ENCODE data around the gene OGN. TPM values are rescaled to one million over a fixed set of nuclear protein-coding genes. Genes with fewer than 3 reads are reported as not detected.

OGN gene
- total RNA-seq, 1 experiment from 2014 or later, result not detected

DNA sequence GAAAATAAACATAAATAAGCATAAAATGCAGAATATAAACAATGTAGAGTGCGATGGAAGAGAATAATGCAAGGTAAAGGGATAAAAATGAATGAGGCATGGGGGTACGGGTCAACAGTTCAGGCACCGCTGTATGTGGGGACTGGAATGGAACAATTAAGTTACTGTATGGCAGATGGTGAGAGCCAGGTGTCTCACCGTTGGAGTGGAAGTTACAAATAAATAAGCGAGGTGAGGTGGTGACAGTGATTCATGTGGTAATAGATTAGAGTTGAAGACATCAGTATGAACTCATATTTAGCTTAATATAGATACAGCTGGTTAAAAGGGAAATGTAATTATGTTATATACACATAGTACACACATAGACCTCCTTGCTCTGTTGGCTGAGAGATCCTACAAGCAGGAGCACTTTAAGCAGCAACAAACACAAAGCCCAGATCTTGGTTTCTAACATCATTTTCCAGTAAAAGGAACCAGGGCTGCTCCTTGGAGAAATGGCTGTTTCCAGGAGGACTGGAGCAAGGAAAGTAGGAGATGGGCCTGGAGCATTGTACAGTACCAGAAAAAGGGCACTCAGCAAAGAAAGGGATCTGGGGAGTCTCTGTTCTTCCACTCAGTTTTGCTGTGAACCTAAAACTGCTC is 22.2 kb upstream of the OGN start:
- Histone ChIP-seq H3K27me3 (ENCODE audit: insufficient read depth, low read length) (no peaks in the 10 kb centered on the region), H3K79me1 (ENCODE audit: insufficient read depth, low read depth, low read length, poor library complexity, severe bottlenecking) (no peaks in the 10 kb centered on the region), H2BK12ac (ENCODE audit: insufficient read length, low read depth, low read length) (no peak overlapping the region), H2AFZ (ENCODE audit: low read length) (no peak overlapping the region), H3K27ac (ENCODE audit: insufficient read length, low read depth, low read length) (no peak overlapping the region), H2BK15ac (ENCODE audit: low read depth, low read length) (no peak overlapping the region), H3K56ac (ENCODE audit: insufficient read length, low read depth, low read length) (no peak overlapping the region), H4K20me1 (ENCODE audit: control insufficient read depth, insufficient read depth, insufficient read length) (no peaks in the 10 kb centered on the region), H2BK5ac (ENCODE audit: insufficient read length, low read length) (no peak overlapping the region), H4K91ac (ENCODE audit: insufficient read length, low read depth, low read length) (no peak overlapping the region), H4K5ac (ENCODE audit: insufficient read length, low read depth, low read length) (no peak overlapping the region), H3K18ac (ENCODE audit: insufficient read length, low read depth, low read length) (no peak overlapping the region), H3K79me2 (ENCODE audit: insufficient read depth, low read length) (no peaks in the 10 kb centered on the region), H3K9me3 (ENCODE audit: control insufficient read depth, low read depth, low read length) (no peaks in the 10 kb centered on the region), H2AK5ac (ENCODE audit: insufficient read length, low read length) (no peak overlapping the region), H3K4ac (ENCODE audit: low read depth, low read length) (no peak overlapping the region), H2BK20ac (ENCODE audit: low read depth, low read length, poor library complexity, severe bottlenecking) (no peak overlapping the region), H3K23me2 (ENCODE audit: insufficient read length, low read depth, low read length, poor library complexity, severe bottlenecking) (no peaks in the 10 kb centered on the region), H2BK120ac (ENCODE audit: low read depth, low read length, poor library complexity, severe bottlenecking) (no peak overlapping the region), H3K4me1 (ENCODE audit: insufficient read depth, low read length) (no peaks in the 10 kb centered on the region), H3K14ac (ENCODE audit: insufficient read depth, low read length) (no peak overlapping the region), H3K9ac (ENCODE audit: extremely low read depth, insufficient read length, low read length) (no peak overlapping the region), H3K4me2 (ENCODE audit: insufficient read depth, insufficient read length, low read length) (no peak overlapping the region), H4K8ac (replicated peaks; ENCODE audit: insufficient read length, low read depth, low read length) (no peak overlapping the region), H3K23ac (ENCODE audit: insufficient read length, low read depth, low read length) (no peak overlapping the region), H3T11ph (ENCODE audit: low read length) (no peak overlapping the region)
- WGBS (ENCODE audit: extremely low coverage, insufficient read length, low lambda C conversion rate), result no CpG with 5 or more reads among the region's 5 CpGs
- H3K36me3 Mint-ChIP-seq (ENCODE audit: insufficient read depth in 1 of 3, low read depth in 3 of 3), result no peaks in the 10 kb centered on the region
- TF ChIP-seq, protein P1, sequence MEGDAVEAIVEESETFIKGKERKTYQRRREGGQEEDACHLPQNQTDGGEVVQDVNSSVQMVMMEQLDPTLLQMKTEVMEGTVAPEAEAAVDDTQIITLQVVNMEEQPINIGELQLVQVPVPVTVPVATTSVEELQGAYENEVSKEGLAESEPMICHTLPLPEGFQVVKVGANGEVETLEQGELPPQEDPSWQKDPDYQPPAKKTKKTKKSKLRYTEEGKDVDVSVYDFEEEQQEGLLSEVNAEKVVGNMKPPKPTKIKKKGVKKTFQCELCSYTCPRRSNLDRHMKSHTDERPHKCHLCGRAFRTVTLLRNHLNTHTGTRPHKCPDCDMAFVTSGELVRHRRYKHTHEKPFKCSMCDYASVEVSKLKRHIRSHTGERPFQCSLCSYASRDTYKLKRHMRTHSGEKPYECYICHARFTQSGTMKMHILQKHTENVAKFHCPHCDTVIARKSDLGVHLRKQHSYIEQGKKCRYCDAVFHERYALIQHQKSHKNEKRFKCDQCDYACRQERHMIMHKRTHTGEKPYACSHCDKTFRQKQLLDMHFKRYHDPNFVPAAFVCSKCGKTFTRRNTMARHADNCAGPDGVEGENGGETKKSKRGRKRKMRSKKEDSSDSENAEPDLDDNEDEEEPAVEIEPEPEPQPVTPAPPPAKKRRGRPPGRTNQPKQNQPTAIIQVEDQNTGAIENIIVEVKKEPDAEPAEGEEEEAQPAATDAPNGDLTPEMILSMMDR (conservative IDR thresholded peaks at IDR 0.05), result no peak
- no peak overlapping the region for H3K4me3 Mint-ChIP-seq
- H3K27ac Mint-ChIP-seq, result no peak overlapping the region
- no peaks in the 10 kb centered on the region for H3K27me3 Mint-ChIP-seq (ENCODE audit: low read depth)
- no peaks in the 10 kb centered on the region for H3K9me3 Mint-ChIP-seq
- no peaks in the 10 kb centered on the region for H3K4me1 Mint-ChIP-seq
- no peak for DNase-seq

Data from H9 (cell line).